HG03571 (cell line): ENCODE measurements around the gene ICAM2.

Experiments
- ATAC-seq: cut with Tn5 transposase; IDR thresholded peaks from one replicate; pipeline ENCODE4 v1.9.1; 2021; ENCODE audit not compliant: unreplicated experiment

Gene ICAM2

GRCh38 chr17:64042700-64043485, 22.5 kb upstream of the ICAM2 start:
- no peak for ATAC-seq

DNA sequence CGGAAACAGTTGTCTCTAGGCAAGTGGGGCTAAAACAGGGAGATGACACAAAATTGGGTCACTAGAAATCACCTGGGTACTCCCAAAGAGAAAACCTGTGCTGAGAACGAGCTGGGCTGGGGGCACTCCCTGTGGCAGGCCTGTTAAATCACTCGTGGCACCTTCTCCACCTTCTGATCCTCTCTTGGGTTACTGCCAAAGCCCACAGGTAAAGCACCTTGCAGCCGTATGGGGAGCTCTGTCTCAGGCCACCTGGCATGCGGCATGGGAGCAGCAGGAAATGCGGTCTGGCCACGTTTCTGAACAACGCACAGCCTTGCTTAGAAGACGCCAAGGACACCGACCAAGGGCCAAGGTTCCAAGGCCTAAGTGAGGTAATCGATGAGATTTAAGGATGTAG, 21.5 kb upstream of the ICAM2 start:
- no peak for ATAC-seq

- ATAC-seq = no peak
Measured at GRCh38 chr17:64040206-64040605, 19.8 kb upstream of the ICAM2 start.

GRCh38 chr17:64039106-64039400, 18.6 kb upstream of the ICAM2 start:
- ATAC-seq = no peak

DNA sequence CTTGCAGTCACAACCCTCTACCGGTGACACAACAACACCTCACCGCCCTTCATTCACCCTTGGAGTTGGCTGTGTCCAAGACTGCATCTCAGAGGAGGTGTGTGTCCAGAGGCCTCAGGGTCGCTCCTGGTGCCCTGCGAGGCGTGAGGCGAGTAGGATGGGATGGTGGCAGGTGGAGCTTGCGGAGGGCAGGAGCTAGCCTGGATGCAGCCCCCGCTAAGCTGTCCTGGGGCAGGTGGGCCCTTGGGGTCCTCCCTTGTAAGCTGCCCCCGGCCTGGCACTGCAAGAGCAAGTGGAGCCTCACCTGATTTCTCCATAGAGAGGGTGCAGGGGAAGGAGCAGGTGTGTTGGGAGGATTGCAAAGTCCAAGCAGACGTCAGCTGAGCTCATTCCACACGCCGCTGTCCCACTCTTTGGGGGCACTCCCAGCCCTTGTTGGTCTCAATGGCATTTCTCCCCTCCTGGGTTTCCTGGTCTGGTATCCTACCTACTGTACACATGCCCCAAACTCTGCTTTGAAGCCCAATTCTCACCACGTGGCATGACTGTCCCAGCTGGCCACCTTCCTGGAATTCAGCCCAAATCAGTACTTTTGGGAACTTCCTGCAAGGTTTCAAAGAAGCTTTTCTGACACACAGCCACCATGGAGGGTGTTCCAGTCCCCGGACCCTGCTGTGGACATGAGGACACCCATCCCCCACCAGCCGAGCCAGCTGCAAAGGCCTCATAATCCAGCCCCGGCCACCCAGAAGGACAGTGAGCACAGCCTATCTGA, 18.1 kb upstream of the ICAM2 start:
- ATAC-seq = no peak

- no peak for ATAC-seq
Measured at GRCh38 chr17:64037802-64038201, 17.4 kb upstream of the ICAM2 start.

GRCh38 chr17:64037180-64037579, 16.7 kb upstream of the ICAM2 start:
- ATAC-seq = no peak

- ATAC-seq = no peak
Measured at GRCh38 chr17:64036198-64036922, 15.9 kb upstream of the ICAM2 start.

GRCh38 chr17:64032081-64032480, 11.6 kb upstream of the ICAM2 start:
- no peak for ATAC-seq

- no peak for ATAC-seq
Measured at GRCh38 chr17:64028874-64029464, 8.5 kb upstream of the ICAM2 start.

- ATAC-seq = peak; percentile 67
Measured at GRCh38 chr17:64025732-64026294, 5.4 kb upstream of the ICAM2 start.

DNA sequence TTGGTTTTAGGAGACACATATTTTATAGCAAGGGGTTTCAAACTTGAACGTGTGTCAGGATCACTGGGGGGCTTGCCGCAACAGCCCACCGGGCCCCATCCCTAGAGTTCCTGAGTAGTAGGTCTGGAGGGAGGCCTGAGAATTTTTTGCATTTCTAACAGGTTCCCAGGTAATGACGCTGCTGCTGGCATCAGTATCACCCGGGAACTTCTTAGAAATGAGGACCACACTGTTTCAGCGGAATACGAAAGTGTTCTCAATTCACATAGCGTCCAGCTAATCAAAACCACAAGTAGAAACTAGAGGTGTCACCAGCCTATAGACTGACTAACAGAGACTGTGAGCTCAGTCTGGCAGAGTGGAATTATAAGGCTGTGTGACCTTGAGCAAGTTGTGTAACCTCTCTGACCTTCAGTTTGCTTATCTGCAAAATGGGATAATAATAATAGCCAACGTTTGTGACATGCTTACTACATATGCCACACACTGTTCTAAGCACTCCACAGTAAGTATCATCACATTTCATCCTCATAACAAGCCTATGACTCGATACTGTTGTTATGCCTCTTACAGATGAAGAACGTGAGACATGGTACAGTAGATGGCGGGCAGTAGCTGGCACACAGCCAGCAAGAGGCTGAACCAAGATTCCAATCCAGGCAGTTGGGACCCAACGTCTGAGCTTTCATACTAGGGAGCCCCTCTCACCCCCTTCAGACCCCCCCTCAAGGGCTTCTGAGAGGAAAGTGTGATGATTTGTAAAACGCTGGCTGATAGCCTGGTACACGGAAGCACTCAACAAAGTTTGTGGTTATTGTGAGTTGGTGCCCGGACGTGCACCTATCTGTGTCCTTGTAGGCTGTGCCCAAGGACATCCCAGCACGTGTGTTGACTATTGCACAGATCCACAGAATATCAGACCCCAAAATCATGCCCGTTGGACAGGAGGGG, 4.6 kb upstream of the ICAM2 start:
- no peak for ATAC-seq

DNA sequence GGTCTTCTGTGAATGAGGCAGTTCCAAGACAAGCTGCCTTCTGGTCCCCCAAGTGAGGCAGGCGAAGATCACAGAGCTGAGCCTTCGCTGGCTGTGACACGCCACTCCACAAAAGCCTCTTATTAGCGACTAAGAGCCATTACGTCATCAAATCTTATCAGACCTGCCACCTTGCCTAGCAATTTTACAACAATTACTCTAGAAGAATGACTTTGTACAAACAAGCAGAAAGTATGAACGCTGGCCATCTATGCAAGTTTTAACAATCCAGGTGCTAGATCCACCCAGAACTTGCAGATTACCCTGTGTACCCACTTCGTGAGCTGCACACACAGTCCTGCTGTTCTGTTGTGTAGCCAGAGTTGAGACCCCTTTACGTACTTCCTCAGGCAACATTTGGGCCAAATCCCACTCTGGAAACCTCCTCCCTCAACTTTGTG, 3.8 kb upstream of the ICAM2 start:
- ATAC-seq = no peak

GRCh38 chr17:64022611-64023063, 2.2 kb upstream of the ICAM2 start:
- ATAC-seq = no peak

DNA sequence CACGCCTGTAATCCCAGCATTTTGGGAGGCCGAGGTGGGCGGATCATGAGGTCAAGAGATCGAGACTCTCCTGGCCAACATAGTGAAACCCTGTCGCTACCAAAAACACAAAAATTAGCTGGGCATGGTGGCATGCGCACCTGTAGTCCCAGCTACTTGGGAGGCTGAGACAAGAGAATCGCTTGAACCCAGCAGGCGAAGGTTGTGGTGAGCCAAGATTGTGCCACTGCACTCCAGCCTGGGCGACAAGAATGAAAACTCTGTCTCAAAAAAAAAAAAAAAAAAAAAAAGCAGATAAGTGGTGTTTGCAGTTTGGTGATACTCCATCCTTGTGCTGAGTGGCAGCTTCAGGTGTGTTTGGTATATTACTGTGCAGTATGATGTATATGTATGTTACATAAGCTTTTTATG, 877 bp downstream of the ICAM2 start:
- peak; percentile 11 for ATAC-seq

GRCh38 chr17:64017381-64017980, 3.0 kb downstream of the ICAM2 start:
- ATAC-seq = no peak

DNA sequence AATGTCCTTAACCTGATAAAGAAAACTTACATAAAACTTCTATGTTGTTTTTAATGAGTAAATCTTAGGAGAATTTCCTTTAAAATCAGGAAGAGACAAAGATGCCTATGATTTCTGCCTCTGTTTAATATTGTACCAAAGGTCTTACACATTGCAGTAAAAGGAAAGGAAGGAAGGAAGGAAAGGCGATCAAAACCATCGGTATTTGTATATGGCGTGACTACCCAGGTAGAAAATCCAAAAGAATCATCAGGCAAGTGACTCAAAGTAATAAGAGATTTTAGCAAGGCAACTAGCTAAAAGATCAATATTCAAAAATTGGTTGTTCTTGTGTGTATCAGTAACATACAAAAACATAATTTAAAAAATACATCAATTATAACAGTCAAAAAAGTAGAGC, 3.5 kb downstream of the ICAM2 start:
- no peak for ATAC-seq

GRCh38 chr17:64016231-64016784, 4.1 kb downstream of the ICAM2 start:
- no peak for ATAC-seq

- ATAC-seq = no peak
Measured at GRCh38 chr17:64015447-64015846, 5.0 kb downstream of the ICAM2 start.
